Astrocyte of the spinal cord (primary cell): ENCODE results near the gene AURKA.
A peak's percentile ranks its signal among the peaks of the same experiment; 100 is the strongest.

ENCODE experiments used
- DNase-seq: peaks from one replicate; pipeline ENCODE4 v3.0.0; 2011; ENCODE audit warnings: low read depth, low spot score
- H3K4me3 ChIP-seq: 2 replicates; pipeline ENCODE4 v1.5.1; 2011; ENCODE audit warnings: low read depth, mild to moderate bottlenecking, low read length, moderate library complexity
- CTCF ChIP-seq: IDR thresholded peaks from 2 replicates; pipeline ENCODE4 v1.5.1; 2012; ENCODE audit warnings: low read depth, mild to moderate bottlenecking, low read length, inconsistent platforms
- in situ Hi-C: cut with HindIII; loops from 2 replicates; pipeline ENCODE4 v1.10.0; 2017; ENCODE audit warnings: low sequenced_read_pairs

Gene AURKA

GRCh38 chr20:56358600-56359211 lies 33.3 kb downstream of the AURKA start, which contains the start of gene FAM210B:
Gene FAM210B, plus strand, starts transcription at chr20:56358974. Its CDS starts 32 bp downstream, at chr20:56359006.
- no peak for TF ChIP-seq CTCF
- peak within 1 kb of the TSS; percentile 82 for H3K4me3 ChIP-seq
- DNase-seq: peak; percentile 88
- in situ Hi-C loops: no loop called here

- in situ Hi-C loops: no loop called here
- no peak for DNase-seq
- no peak for TF ChIP-seq CTCF
- H3K4me3 ChIP-seq: no peak overlapping the region
Observed at GRCh38 chr20:56358070-56358469, 33.9 kb downstream of the AURKA start.

DNA sequence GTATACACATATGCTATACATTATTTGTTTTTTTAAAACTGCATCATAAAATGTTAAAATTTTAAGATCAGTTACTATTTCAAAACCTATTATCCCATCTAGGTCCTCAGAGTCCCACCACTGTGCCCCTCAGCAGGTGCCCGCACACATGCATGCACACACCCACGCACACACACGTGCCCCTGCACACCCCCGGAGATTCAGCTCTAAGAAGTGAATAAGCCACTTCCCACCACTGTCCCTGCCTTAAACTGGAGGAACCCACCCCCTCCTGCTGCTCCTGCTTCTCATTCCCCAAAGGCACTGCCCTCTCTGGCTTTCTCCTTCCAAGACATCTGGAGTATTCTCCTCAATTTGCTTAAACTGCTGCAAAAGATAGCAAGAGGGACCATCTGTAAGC lies 38.7 kb downstream of the AURKA start:
- TF ChIP-seq CTCF: no peak
- no peak for DNase-seq
- H3K4me3 ChIP-seq: no peak overlapping the region
- in situ Hi-C loops: no loop called here

DNA sequence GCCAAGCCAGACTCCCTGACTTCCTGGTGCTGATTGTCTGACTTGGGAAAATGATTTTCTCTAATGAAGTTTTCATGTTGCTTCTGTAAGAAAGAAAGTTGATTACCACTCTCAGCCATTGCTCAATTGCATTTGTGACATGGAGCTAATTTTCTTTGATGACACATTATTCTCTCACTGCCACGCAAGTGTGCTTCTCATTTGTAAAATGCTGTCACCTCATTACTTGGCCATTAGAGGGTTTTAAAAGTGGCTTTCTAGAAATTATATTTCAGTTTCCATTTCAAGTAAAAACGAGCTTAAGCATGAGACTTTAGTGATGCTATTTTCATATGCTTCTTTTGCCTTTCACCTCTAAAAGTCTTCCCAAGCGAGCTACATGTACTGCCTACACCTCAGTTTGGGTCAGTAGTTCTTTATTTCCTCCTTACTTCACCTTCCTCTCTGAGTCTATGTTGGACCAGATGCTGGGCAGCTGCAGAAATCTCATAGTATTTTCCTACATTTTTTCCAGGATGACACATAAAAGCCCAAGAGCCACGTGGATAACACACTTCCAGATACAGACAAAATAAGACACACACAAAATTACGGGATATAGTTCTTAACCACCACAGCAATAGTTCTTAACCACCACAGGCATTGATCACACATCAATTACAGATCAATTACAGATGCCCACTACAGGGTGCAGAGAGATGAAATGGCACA lies 39.5 kb downstream of the AURKA start:
- no peak for TF ChIP-seq CTCF
- H3K4me3 ChIP-seq: no peak overlapping the region
- in situ Hi-C loops: no loop called here
- DNase-seq: no peak

DNA sequence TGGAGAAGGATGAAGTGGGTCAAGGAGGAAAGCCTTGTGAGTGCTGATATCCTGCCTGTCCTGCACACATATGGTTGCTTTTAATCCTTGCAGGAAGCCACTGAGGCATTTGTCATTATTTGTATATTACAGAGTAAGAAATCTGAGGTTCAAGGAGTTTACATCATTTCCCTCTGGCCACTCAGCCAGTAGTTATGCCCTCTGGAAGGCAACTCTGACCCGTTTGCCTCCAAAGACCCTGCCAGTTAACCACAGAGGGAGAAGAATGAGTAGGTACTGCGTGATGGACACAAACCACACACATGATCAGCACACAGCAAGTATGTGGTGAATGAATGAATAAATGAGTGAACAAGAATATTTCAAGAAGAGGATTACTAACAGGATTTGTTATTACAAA lies 41.2 kb downstream of the AURKA start:
- in situ Hi-C loops: no loop called here
- H3K4me3 ChIP-seq: no peak overlapping the region
- no peak for TF ChIP-seq CTCF
- DNase-seq: no peak

DNA sequence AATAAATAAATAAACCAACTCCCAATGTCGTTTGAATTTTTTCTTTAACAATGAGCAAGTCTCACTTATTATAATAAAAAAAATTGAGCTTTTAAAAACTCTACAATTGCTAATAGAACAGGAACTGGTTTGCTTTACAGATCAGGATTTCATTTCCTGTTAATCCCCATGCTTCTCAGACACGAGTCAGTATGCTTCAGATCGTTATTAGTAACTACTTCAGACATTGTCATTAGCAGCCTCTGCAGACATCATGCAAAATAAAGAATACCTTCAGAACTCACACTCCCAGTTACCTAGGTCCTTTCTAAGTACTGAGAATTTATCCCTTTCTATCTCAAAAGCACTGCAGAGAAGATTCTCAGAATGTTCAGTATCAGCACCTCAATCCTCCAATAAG lies 43.3 kb downstream of the AURKA start:
- no peak overlapping the region for H3K4me3 ChIP-seq
- TF ChIP-seq CTCF: no peak
- in situ Hi-C loops: no loop called here
- DNase-seq: no peak
